Stimulated activated CD8-positive, alpha-beta memory T cell treated with anti-CD3 and anti-CD28 coated beads, Interleukin-4, amount 100 ng/mL, for 4 hours (primary cell): ENCODE measurements around the gene PRSS56.
A peak's percentile ranks its signal among the peaks of the same experiment; 100 is the strongest.

Experiments
- DNase-seq, 2 donors: peaks; one replicate each; pipeline ENCODE4 v3.0.0-alpha.2; 2020; ENCODE audit warnings: low read depth in 2 of 2, low spot score in 1 of 2

The PRSS56 gene

DNA sequence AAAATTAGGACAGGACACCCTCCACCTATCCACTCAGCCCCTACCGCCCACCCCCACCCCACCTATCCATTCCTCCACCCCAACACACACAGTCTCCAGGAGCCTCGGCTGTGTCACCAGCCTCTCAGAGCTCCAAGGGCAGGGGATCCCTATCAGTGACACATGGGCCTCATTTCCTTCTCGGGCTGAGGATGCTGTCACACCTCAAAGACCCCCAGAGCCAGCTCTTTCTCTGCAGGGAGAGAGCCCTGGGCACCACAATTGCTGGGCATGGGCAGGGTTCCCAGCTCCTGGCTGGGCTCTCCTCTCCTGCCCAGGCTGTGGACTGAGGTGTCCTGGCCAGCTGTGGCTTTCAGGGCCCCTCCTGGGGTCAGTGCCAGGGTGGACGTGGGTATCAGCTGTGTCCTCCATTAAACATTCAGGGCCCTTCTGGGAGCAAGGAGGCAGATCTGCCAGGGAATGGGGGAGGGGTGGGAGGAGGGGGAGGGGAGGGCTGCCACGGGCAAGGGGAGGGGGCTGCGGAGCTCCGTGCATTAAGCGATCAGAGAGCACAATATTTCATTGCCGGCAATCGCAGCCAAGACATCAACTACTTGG, 18.3 kb upstream of the PRSS56 start:
- no peak for DNase-seq

DNA sequence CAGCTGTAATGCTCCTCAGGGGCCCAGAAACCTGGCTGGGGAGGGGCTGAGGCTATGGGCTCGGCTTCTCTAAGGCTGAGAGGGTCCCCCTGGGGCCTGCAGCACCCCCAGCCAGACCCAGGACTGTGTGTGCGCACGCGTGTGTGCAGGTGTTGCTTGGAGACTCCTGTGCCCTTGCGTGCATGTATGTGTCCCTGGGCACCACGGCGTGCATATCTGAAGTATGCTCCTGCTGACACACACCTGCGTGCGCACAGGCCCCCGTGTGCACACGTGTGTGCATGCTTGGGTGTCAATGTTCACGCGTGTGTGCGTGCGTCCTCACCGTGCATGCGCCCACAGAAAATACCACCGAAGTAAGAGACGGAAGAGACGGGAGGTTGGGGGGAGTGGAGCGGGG, 17.7 kb upstream of the PRSS56 start:
- DNase-seq = no peak

DNA sequence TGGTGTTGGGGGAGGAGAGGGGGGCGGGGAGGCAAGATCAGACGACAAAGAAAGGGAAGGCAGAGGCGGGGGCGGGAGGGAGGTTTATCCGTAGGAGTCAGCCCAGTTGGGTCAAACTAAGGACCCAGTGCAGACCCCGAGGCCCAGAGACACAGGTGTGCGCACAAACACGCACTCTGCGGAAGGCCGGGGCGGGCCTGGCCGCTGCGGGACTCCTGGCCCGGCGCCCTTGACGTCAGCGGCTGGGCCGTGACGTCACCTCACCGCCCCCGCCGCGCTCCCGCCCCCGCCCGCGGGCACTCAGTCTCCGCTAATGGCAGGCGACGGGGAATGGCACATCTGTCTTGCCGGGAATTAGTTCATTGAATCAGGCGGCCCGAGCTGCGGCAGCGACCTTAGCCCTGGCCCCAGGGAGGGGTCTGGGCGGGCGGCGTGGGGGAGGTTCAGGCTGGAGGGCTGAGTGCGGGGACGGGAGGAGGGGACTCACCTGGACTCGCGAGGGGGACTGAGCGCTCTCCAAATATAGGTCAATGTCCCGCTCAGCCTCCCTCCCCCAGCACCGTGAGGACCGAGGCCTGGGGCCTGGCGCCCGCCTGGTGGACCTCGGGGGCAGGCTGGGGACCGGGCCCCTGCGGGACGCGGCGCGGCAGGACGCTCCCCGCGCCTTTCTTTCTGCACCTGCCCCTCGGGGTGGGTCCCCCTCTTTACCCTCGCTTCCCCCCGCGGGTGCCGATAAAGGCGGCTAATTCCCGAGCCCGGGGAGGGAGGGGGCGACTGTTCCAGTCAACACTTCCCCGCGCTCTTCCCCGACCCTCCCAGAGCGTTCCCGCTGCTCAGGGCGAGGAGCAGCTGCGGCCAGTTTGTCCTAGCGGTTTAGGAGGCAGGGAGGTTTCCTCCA, 17.0 kb upstream of the PRSS56 start:
- no peak for DNase-seq

DNA sequence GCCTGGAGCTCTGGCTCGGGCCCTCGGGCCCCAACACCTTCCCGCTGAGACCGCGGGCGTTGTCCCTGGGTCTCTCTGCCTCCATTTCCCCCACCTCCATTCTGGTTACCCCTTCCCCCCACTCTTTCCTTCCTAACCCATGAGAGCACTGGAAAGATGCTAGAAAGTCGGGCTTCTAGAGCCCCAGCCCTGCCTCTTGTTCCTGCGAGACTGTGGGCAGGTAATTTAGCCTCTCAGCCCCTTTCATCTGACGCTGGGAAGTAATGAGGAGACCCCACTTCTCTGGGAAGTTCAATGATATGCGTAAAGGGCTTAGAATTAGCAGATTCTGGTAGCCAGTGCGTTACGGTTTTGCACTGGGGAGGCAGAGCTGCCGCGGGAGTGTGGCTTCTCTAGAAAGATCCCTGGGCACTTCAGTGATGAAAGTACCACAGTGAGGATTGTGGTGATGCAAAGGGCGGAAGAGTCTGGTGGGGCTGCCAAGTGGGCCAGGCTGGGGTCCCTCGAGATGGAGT, 16.3 kb upstream of the PRSS56 start:
- no peak for DNase-seq

DNA sequence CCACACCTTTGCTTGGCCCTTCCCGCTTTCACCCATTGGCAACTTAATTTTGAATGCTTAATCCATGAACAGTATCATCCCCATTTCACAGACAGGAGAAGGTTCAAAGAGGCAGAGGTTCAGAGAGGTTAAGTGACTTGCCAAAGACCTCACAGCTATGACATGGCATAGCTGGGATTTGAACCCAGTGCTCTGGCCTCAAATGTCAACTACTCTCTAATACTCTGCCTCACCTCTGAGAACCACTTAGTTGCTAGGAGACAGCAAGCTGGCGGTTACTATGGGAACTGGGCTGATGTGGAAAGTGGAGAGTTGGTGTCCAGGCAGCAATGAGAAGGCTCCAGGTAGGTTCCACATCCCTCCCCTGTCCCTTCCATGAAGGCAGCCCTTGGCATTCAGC, 15.8 kb upstream of the PRSS56 start:
- DNase-seq = no peak

DNA sequence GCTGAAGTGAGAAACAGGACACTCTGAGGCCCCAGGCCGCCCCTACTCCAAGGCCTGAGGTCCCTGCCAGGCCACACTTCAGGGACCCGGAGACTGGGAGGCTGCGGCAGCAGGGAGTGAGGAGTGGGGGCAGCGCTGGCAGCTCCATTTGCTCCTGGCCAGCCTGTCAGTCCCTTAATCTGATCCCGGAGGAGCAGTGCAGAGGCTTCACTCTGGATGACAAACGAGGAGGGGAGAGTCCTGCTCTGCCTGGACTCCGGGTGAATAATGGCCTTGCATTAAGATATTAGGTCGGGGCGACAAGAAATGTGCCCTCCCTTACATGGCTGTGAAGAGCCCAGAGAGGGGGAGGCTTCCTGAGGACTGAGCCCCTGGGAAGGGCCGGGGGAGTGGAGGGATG, 14.3 kb upstream of the PRSS56 start:
- DNase-seq = no peak

DNA sequence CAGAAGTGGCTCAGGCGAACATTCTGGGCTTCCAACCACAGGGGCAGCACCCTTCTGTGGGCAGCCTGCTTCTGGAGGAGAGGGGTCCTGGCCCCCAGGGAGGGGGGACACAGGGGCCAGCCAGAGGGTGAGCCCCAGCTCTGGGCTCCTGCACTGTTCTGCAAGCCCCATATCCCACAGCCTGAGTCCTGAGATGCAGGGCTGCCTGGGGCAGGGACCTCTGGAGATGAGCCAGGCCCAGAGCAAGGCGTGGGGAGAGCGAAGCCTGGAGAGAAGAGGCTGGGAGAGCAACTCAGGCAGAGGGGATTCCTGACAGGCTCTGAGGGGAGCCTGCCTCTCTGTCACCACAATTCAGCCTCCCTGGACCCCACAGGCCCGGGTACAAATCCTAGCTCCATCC, 13.5 kb upstream of the PRSS56 start:
- no peak for DNase-seq

DNA sequence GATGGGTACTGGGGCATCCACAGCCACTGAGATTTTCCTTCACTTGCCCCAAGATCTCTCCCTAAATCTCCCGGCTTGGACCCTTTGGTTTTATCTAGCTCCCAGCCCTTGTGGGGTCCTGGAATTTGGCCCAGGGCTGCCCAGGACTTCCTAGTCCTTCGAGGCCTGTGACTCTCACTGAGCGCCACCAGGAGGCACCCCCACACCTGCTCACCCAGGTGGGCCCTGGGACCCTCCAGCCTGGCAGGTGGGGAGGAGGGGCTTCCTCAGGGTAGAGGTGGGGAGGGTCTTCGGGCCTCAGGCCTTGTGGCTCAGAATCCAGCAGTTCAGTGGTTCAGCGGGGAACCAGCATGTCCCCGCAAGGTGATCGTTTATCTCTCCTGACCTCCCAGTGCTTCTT, 11.9 kb upstream of the PRSS56 start:
- no peak for DNase-seq

DNA sequence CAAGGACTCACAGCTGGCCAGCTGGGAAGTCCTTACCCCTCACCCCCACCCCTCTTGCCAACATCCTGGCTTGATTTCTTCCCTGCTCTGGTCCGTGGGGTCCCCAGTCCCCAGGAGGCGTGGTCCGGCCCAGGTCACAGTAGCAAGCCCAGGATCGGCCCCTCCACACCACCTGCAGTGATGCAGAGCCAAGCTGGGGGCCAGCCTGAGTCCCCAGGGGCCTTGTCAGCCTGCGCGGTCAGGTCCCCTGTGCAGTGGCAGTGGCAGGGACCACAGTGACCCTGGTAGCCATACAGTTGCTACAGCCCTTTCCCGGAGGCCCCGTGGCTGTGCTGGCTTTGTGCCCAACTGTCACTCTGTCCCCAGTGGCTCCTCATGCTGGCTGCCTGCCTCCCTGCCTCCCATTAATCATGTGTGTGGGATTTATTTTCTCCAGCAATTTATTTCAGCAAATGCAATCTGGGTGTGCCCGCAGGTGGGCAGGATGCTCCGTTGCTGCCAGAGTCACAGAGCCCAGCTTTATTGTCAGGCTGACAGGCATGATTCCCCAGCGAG, 8.8 kb upstream of the PRSS56 start:
- no peak for DNase-seq

DNA sequence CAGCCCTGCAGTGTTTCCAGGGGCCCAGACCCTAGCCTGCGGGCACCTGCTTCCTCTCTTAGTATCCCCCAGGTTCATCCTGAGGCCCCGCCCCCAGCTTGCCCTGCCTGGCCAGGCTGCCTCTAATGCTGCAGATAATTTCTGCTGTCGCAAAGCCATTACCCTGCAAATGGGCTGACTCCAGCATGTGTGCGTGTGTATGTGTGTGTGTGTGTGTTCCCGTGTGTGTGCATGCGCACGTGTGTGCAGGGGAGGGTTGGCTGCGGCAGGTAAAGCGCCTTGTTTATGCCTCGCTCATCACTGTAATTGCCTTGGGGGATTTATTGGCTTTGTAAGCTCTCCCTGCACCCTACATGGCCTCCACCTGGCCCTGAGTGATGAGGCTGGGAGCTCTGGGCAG, 7.6 kb upstream of the PRSS56 start:
- no peak for DNase-seq

DNA sequence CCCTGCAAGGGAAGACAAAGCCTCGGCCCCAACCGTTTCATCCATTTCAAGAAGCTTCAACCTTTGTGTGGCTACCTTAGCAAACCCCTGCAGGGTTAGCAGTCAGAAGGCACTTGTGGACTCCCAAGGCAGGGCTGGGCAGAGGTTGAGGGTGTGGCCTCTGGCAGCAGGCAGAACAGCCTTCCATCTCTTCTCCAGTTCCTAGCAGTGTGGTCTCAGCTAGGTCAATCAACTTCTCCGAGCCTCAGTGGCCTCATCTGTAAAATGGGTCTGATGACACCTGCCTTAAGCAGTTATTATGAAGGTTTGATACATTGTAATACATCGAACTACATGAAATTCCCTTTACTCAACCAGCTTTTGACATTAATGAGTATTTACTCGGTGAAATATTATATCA, 6.8 kb upstream of the PRSS56 start:
- no peak for DNase-seq

DNA sequence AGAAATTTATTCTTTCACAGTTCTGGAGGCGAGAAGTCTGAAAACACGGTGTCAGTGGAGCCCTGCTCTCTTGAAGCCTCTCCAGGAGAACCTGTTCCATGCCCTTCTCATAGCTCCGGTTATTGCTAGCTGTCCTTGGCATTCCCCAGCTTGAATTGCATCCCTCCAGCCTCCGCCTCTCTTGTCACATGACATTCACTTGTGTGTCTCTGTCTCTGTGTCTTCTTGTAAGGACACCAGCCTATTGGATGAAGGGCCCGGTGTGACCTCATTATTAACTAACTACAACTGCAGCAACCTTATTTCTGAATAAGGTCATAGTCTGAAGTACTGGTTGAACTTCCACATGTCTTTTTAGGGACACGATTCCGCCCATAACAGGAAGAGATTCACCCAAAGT, 4.5 kb upstream of the PRSS56 start:
- no peak for DNase-seq

DNA sequence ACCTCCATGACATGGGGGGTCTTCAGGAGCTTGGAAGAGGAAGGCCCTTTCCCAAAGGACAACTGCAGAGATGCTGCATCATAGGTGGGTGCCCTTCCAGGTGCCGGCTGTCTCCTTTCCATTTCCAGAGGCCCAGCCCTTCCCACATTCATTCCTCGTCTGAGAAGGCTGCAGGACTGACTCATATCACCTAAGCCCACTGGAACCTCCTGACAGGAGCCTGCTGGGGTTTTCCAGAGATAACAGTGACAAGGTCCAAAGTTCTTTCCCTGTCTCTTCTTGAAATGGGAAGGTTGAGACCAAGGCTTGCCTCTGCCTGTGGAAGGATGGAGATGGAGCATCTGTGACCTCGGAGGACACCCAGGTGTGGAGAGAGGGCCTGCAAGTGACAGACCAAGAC, 3.6 kb upstream of the PRSS56 start:
- DNase-seq = no peak

DNA sequence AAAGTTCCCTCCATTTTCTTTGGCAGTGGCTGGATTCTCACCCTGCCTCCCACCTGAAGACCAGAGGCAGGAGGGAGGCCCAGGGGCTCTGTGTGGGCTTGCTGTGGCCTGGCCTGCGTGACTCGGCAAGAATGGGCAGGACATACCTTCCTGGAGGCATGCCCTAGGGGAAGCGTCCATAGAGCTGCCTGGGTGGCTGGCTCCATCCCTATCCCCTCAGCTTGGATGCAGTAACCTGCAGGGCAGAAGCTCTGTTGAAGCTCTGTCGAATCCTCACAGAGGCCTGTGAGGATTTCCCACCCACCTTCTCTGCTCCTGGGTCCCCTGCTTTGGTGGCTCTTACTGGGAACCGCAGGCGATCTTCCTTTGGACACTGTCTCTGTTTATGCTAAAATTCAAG, 1.3 kb upstream of the PRSS56 start:
- DNase-seq = no peak

DNA sequence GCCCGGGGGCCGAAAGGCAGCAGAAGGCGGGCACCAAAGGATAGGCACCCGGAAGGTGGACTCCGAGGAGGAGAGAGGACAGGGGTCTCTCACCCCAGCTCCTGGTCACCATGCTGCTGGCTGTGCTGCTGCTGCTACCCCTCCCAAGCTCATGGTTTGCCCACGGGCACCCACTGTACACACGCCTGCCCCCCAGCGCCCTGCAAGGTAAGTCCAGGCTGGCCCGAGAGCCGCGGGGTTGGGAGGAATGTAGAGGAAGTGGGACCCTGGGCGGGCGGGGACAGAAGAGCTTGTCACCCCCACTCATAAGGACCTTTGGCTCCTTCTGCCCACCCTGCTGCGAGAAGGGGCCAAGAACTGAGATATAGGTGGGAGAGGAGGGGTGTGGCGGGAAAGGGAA, 301 bp downstream of the PRSS56 start:
- no peak for DNase-seq

DNA sequence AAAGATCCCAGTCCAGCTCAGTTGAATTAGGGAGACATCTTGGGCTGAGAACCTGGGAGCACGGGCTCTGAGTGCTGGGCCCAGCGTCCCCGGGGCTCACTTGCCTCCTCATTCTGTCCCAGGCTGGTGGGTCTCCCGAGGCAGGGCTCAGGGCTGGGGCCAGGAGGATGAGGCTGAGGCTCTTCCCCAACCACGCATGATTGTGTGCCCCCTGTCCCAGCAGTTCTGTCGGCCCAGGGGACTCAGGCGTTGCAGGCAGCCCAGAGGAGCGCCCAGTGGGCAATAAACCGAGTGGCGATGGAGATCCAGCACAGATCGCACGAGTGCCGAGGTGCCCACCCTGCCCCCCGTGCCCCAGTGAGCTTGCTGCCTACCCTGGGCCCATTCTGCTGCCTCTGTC, 910 bp downstream of the PRSS56 start:
- no peak for DNase-seq

DNA sequence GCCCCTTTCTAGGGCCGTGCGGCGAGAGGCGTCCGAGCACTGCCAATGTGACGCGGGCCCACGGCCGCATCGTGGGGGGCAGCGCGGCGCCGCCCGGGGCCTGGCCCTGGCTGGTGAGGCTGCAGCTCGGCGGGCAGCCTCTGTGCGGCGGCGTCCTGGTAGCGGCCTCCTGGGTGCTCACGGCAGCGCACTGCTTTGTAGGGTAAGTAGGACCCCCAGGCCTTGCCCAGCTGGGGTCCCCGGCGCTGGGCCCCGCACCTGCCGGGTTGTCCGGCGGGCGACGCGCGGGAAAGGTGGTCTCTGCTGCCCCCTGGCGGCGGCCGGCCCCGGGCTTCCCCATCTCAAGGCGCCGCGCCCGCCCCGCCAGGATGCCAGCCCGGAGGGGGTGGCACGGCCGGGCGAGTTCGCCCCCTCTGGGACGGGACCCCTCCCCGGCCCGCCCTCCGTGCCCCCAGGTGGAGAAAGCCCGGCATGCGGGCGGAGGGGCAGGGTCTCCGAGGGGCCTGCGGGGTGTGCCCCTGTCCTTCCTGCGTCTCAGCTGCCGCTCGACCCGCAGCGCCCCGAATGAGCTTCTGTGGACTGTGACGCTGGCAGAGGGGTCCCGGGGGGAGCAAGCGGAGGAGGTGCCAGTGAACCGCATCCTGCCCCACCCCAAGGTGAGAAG, 1.9 kb downstream of the PRSS56 start:
- peak in 1 of 2 donors; percentile 38 for DNase-seq

DNA sequence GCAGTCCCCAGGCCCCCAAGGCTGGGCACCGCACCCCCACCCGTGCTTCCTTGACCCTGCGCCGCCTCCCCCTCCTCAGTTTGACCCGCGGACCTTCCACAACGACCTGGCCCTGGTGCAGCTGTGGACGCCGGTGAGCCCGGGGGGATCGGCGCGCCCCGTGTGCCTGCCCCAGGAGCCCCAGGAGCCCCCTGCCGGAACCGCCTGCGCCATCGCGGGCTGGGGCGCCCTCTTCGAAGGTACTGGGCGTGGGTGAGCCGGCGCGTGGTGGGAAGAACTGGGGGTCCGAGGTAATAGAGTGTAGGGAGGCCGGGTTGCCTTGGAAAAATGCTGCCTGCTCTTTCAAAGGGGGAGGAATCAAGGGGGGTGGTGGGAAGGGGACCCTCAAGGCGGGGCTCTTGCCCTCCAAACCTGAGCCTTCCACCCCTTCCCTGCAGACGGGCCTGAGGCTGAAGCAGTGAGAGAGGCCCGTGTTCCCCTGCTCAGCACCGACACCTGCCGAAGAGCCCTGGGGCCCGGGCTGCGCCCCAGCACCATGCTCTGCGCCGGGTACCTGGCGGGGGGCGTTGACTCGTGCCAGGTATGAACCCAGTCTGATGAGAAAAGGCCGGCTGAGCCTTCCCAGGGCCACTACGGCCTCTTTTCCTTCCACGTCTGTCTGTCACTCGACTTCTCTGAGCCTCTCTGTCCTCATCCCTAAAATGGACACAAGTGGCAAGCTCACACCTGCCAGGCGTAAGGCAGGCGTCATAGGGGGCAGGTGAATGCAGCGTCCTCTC, 2.6 kb downstream of the PRSS56 start:
- DNase-seq = no peak

DNA sequence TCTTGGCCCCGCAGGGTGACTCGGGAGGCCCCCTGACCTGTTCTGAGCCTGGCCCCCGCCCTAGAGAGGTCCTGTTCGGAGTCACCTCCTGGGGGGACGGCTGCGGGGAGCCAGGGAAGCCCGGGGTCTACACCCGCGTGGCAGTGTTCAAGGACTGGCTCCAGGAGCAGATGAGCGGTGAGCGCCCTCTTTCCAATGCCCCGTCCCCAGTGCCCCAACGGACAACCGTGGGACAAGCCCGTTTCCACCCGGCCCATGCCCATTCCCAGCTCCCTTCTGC, 3.2 kb downstream of the PRSS56 start:
- DNase-seq = no peak

DNA sequence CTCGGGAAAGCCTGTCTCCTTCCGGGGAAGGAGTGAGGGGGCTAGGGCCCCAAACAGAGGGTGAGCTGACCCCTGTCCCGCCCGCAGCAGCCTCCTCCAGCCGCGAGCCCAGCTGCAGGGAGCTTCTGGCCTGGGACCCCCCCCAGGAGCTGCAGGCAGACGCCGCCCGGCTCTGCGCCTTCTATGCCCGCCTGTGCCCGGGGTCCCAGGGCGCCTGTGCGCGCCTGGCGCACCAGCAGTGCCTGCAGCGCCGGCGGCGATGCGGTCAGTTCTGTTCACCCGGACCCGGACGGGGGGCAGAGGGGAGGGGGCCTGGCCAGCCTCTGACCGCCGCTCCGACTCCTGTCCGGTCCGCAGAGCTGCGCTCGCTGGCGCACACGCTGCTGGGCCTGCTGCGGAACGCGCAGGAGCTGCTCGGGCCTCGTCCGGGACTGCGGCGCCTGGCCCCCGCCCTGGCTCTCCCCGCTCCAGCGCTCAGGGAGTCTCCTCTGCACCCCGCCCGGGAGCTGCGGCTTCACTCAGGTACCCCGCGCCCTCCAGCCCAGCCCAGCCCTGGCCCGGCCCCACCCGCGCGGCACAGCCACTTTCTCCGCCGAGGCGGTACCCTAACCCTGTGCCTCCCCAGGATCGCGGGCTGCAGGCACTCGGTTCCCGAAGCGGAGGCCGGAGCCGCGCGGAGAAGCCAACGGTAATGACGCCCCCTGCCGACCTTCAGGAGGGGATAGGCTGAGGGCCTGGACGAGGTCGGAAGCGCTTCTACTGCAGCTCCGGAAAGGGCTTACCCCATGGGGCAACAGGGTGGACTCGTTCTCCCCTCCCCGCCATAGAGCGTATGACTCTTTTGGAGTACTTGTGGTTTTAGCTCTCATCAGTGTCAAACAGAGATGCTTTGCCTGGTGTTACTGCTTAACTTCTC, 3.8 kb downstream of the PRSS56 start:
- DNase-seq = no peak
